CD14-positive monocyte (primary cell): ENCODE measurements around the gene DCLK2. TPM values are rescaled to one million over a fixed set of nuclear protein-coding genes. Genes with fewer than 3 reads are reported as not detected.

ENCODE experiments used
- DNase-seq, 3 donors: peaks; one replicate each; pipeline ENCODE4 v3.0.0-alpha.2; 2011 to 2022
- H2AFZ ChIP-seq: 2 replicates; pipeline ENCODE4 v1.6.0; 2012; ENCODE audit warnings: mild to moderate bottlenecking, low read depth, low read length, inconsistent platforms; ENCODE audit not compliant: insufficient read depth, poor library complexity, severe bottlenecking
- H3K27ac ChIP-seq, 2 donors: 1 replicate in 1 of 2; 2 replicates in 1 of 2; pipeline ENCODE4 v1.5.1; 2012 to 2013; ENCODE audit warnings: low read length in 2 of 2, control low read depth in 1 of 2, inconsistent platforms in 1 of 2, low read depth in 1 of 2, mild to moderate bottlenecking in 1 of 2
- H3K27me3 ChIP-seq, 2 donors: one replicate each; pipeline versions ENCODE4 v1.6.0 to v1.6.1; 2011 to 2013; ENCODE audit warnings: low read length in 2 of 2; ENCODE audit not compliant: control insufficient read depth in 2 of 2, insufficient read depth in 2 of 2
- H3K36me3 ChIP-seq, 2 donors: replicated peaks in 1 of 2; 1 replicate in 1 of 2; 2 replicates in 1 of 2; pipeline versions ENCODE4 v1.5.1 to v1.6.1; 2012 to 2013; ENCODE audit warnings: low read length in 2 of 2, control low read depth in 1 of 2, inconsistent platforms in 1 of 2, mild to moderate bottlenecking in 1 of 2; ENCODE audit not compliant: insufficient read depth in 2 of 2, control insufficient read depth in 1 of 2
- H3K4me1 ChIP-seq, 2 donors: 1 replicate in 1 of 2; 2 replicates in 1 of 2; pipeline versions ENCODE4 v1.5.1 to v1.6.1; 2012 to 2013; ENCODE audit warnings: low read length in 2 of 2, control low read depth in 1 of 2, inconsistent platforms in 1 of 2, mild to moderate bottlenecking in 1 of 2, moderate library complexity in 1 of 2; ENCODE audit not compliant: insufficient read depth in 2 of 2, control insufficient read depth in 1 of 2
- H3K4me2 ChIP-seq: replicated peaks from 2 replicates; pipeline ENCODE3; 2012; ENCODE audit warnings: low read length, moderate library complexity, mild to moderate bottlenecking; ENCODE audit not compliant: poor library complexity, severe bottlenecking; ENCODE audit errors: extremely low read depth
- H3K4me3 ChIP-seq, 3 experiments: fragments of 200-600 bp in 1 of 3; sonication (generic) in 1 of 3; replicated peaks in 1 of 3; 1 replicate in 2 of 3; 2 replicates in 1 of 3; pipeline ENCODE4 v1.5.1; 2011 to 2013; ENCODE audit warnings: low read length in 3 of 3, mild to moderate bottlenecking in 3 of 3, control low read depth in 2 of 3, low read depth in 2 of 3, inconsistent platforms in 1 of 3, moderate library complexity in 1 of 3
- H3K79me2 ChIP-seq: 2 replicates; pipeline ENCODE4 v1.6.0; 2012; ENCODE audit warnings: mild to moderate bottlenecking, control low read depth, inconsistent platforms, low read length, moderate library complexity; ENCODE audit not compliant: insufficient read depth
- H3K9ac ChIP-seq: 2 replicates; pipeline ENCODE4 v1.6.0; 2017; ENCODE audit warnings: low read length, mild to moderate bottlenecking; ENCODE audit not compliant: insufficient read depth, poor library complexity, severe bottlenecking
- H3K9me3 ChIP-seq, 2 donors: replicated peaks in 1 of 2; 1 replicate in 1 of 2; 2 replicates in 1 of 2; pipeline versions ENCODE4 v1.5.1 to v1.6.1; 2012 to 2013; ENCODE audit warnings: low read length in 2 of 2, control low read depth in 1 of 2; ENCODE audit not compliant: control insufficient read depth in 1 of 2, insufficient read depth in 1 of 2
- H4K20me1 ChIP-seq: 2 replicates; pipeline ENCODE4 v1.6.0; 2012; ENCODE audit warnings: mild to moderate bottlenecking, low read length, control low read depth, moderate library complexity; ENCODE audit not compliant: insufficient read depth
- H3K27ac Mint-ChIP-seq, 7 donors: one replicate each; pipeline ENCODE4 v1.8.0; 2020; ENCODE audit warnings: mild to moderate bottlenecking in 7 of 7, mixed read lengths in 7 of 7, moderate library complexity in 6 of 7, inconsistent platforms in 2 of 7
- H3K27me3 Mint-ChIP-seq, 3 donors: one replicate each; pipeline ENCODE4 v1.8.0; 2021 to 2022; ENCODE audit warnings: low read depth in 3 of 3, mild to moderate bottlenecking in 3 of 3, mixed read lengths in 3 of 3, moderate library complexity in 3 of 3, inconsistent platforms in 1 of 3
- H3K36me3 Mint-ChIP-seq, 2 donors: one replicate each; pipeline ENCODE4 v1.8.0; 2020; ENCODE audit warnings: mixed read lengths in 2 of 2, inconsistent platforms in 1 of 2, mild to moderate bottlenecking in 1 of 2
- H3K4me1 Mint-ChIP-seq: one replicate; pipeline ENCODE4 v1.8.0; 2020; ENCODE audit warnings: mild to moderate bottlenecking, mixed read lengths
- H3K4me3 Mint-ChIP-seq, 2 donors: one replicate each; pipeline ENCODE4 v1.8.0; 2020; ENCODE audit warnings: mild to moderate bottlenecking in 2 of 2, mixed read lengths in 2 of 2, moderate library complexity in 1 of 2
- H3K9me3 Mint-ChIP-seq, 7 donors: one replicate each; pipeline ENCODE4 v1.8.0; 2020 to 2022; ENCODE audit warnings: mixed read lengths in 7 of 7, mild to moderate bottlenecking in 6 of 7, moderate library complexity in 6 of 7, inconsistent platforms in 2 of 7
- WGBS: methylation state at CpG from one replicate; pipeline ENCODE4 v1.1.5; 2013; ENCODE audit warnings: missing lambda C conversion rate; ENCODE audit not compliant: insufficient coverage; 5-methylcytosine and 5-hydroxymethylcytosine counted together
- intact Hi-C, 2 donors: fragments of 100-400 bp; cut with micrococcal nuclease; formaldehyde crosslinking; loops; one replicate each; pipeline versions ENCODE4 v1.15.0 to v1.15.1; 2023
- polyA plus RNA-seq, 3 donors: library from polyadenylated mRNA; depleted of rRNA in 1 of 3; unstranded in 2 of 3; stranded (reverse) in 1 of 3; fragments of 300-500 nt in 2 of 3; fragments of >200 nt in 1 of 3; fragmentation: Illumina TruSeq in 2 of 3; gene quantifications; 1 replicate in 2 of 3; 2 replicates in 1 of 3; pipeline ENCODE4 v1.2.3, GENCODE V29; 2012 to 2021
- TF ChIP-seq, protein P1 (sequence below): fragments of 200-600 bp; IDR thresholded peaks from one replicate; pipeline ENCODE4 v1.8.0; 2022; ENCODE audit warnings: antibody characterized with exemption, mild to moderate bottlenecking

DCLK2 gene
- polyA plus RNA-seq, 3 donors, result 0.13 TPM; not detected in 2

DNA sequence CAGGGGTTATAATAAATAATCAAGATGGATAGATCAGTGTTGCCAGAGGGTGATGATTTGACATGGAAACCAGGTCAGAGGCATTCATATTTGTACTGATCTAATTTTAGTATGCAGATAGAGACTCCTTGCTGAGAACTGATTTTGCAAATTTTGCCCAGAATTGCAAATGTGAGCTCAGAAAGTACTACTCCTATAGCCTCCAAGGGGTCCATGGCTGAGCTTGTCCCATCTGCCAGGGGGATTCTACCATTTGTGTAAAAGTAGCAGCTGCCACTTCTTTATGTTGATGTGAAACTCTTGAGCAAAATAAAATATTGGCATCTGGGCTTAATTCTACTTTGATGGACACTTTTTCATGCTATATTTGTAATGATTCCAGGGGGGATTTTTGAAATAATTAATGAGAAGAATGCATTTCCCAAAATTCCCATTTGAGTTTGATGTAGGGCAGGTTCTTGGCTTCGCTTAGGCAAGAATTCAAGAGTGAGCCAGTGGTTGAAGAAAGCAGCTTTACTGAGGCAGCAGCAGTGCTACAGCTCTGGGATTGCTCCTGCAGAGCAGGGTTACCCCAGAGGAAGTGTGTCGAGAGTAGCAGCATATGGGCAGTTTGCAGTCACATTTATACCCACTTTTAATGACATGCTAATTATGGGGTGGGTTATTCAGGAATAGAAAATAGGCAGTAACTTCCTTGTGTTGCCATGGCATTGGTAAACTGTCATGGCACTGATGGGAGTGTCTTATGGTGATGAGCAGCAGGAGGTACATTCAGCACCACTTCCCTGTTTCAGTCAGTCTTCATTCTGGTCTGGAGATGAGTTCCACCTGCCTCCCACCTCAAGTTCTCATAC is 38.7 kb upstream of the DCLK2 start:
- no peak overlapping the region for H3K27ac ChIP-seq
- no peaks in the 10 kb centered on the region for H3K79me2 ChIP-seq
- Mint-ChIP-seq H3K4me3 (no peak overlapping the region), H3K4me1 (no peaks in the 10 kb centered on the region), H3K9me3 (peaks cover 0 to 9% (median 3%) of the 10 kb centered on the region in 7 donors), H3K27ac (no peak overlapping the region), H3K27me3 (no peaks in the 10 kb centered on the region), H3K36me3 (no peaks in the 10 kb centered on the region)
- intact Hi-C loops, result no loop called here
- WGBS, result 100% methylated on average over 1 of the region's 2 CpGs
- no peaks in the 10 kb centered on the region for H3K4me1 ChIP-seq
- no peak overlapping the region for H3K4me3 ChIP-seq
- H3K36me3 ChIP-seq, result no peaks in the 10 kb centered on the region
- TF ChIP-seq, protein P1, sequence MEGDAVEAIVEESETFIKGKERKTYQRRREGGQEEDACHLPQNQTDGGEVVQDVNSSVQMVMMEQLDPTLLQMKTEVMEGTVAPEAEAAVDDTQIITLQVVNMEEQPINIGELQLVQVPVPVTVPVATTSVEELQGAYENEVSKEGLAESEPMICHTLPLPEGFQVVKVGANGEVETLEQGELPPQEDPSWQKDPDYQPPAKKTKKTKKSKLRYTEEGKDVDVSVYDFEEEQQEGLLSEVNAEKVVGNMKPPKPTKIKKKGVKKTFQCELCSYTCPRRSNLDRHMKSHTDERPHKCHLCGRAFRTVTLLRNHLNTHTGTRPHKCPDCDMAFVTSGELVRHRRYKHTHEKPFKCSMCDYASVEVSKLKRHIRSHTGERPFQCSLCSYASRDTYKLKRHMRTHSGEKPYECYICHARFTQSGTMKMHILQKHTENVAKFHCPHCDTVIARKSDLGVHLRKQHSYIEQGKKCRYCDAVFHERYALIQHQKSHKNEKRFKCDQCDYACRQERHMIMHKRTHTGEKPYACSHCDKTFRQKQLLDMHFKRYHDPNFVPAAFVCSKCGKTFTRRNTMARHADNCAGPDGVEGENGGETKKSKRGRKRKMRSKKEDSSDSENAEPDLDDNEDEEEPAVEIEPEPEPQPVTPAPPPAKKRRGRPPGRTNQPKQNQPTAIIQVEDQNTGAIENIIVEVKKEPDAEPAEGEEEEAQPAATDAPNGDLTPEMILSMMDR, result no peak
- no peak overlapping the region for H3K4me2 ChIP-seq
- H2AFZ ChIP-seq, result no peak overlapping the region
- DNase-seq, result peak in 1 of 3 donors; percentile 5
- H3K9me3 ChIP-seq, result no peaks in the 10 kb centered on the region
- H4K20me1 ChIP-seq, result no peaks in the 10 kb centered on the region
- no peak overlapping the region for H3K9ac ChIP-seq
- H3K27me3 ChIP-seq, result no peaks in the 10 kb centered on the region

DNA sequence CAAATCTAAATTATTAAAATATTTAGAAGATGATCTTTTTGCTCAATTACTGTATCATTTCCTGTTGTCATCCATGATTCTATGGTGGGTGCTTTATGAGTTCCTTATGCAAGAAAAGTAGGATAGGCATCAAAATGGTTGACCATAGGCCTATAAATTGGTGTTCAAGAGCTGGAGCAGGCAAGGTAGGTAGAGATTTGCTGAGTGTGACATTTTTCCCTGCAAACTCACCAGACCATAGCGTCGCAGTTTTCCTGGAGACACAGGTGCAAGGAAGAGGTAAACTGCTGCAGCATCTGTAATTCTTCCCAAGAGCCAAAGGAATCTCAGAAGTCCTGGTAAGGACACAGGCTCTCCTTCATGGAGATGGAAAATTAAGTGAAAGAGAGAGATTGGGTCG is 33.7 kb upstream of the DCLK2 start:
- no peak for DNase-seq
- Histone ChIP-seq H3K9me3 (no peaks in the 10 kb centered on the region), H3K27ac (no peak overlapping the region), H4K20me1 (no peaks in the 10 kb centered on the region), H3K4me3 (no peak overlapping the region), H2AFZ (no peak overlapping the region), H3K36me3 (no peaks in the 10 kb centered on the region), H3K4me2 (no peak overlapping the region), H3K79me2 (no peaks in the 10 kb centered on the region), H3K4me1 (no peaks in the 10 kb centered on the region), H3K27me3 (no peaks in the 10 kb centered on the region), H3K9ac (no peak overlapping the region)
- H3K27me3 Mint-ChIP-seq, result peaks cover 0 to 2% (median 0%) of the 10 kb centered on the region in 3 donors
- TF ChIP-seq, protein P1, result no peak
- intact Hi-C loops, result no loop called here
- H3K4me3 Mint-ChIP-seq, result no peak overlapping the region
- WGBS, result no CpG with 5 or more reads among the region's 3 CpGs
- H3K4me1 Mint-ChIP-seq, result no peaks in the 10 kb centered on the region
- no peaks in the 10 kb centered on the region for H3K36me3 Mint-ChIP-seq
- H3K9me3 Mint-ChIP-seq, result peaks cover 0 to 3% (median 0%) of the 10 kb centered on the region in 7 donors
- no peak overlapping the region for H3K27ac Mint-ChIP-seq
